HepG2 (cell line): ENCODE data around the gene RSPH1.

Experiments
- NCOA2 ChIP-seq: sonication (generic); formaldehyde crosslinking; IDR thresholded peaks from 2 replicates; pipeline ENCODE4 v1.8.0; 2022; ENCODE audit warnings: inconsistent platforms
- ZNF207 ChIP-seq: fragments of 450-650 bp; IDR thresholded peaks from 2 replicates; pipeline ENCODE4 v1.6.1; 2016; ENCODE audit warnings: antibody characterized with exemption, borderline replicate concordance
- TF ChIP-seq, protein P1 (sequence below): sonication (generic); formaldehyde crosslinking; IDR thresholded peaks from 2 replicates; pipeline ENCODE4 v1.4.0; 2020; ENCODE audit warnings: mild to moderate bottlenecking, missing genetic modification reagents
- TF ChIP-seq, protein P2 (sequence below): sonication (generic); formaldehyde crosslinking; IDR thresholded peaks from 2 replicates; pipeline ENCODE4 v1.5.0; 2020; ENCODE audit warnings: mild to moderate bottlenecking, missing genetic modification reagents, moderate library complexity

DNA sequence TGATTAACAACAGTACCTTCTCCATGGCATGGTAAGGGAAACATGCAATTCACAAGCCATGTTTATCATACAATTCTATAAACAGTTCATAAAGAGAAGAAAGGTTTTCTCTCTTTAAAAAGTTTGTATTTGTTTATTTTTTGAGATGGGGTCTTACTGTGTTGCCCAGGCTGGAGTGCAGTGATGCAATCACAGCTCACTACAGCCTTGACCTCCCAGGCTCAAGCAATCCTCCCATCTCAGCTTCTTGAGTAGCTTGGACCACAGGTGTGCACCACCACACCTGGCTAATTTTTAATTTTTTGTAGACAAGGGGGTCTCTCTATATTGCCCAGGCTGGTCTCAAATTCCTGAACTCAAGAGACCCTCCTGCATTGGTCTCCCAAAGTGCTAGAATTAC is 45.6 kb upstream of the RSPH1 start:
- TF ChIP-seq, protein P1, sequence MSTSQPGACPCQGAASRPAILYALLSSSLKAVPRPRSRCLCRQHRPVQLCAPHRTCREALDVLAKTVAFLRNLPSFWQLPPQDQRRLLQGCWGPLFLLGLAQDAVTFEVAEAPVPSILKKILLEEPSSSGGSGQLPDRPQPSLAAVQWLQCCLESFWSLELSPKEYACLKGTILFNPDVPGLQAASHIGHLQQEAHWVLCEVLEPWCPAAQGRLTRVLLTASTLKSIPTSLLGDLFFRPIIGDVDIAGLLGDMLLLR (CRISPR knock-in tag): no peak
- TF ChIP-seq, protein P2, sequence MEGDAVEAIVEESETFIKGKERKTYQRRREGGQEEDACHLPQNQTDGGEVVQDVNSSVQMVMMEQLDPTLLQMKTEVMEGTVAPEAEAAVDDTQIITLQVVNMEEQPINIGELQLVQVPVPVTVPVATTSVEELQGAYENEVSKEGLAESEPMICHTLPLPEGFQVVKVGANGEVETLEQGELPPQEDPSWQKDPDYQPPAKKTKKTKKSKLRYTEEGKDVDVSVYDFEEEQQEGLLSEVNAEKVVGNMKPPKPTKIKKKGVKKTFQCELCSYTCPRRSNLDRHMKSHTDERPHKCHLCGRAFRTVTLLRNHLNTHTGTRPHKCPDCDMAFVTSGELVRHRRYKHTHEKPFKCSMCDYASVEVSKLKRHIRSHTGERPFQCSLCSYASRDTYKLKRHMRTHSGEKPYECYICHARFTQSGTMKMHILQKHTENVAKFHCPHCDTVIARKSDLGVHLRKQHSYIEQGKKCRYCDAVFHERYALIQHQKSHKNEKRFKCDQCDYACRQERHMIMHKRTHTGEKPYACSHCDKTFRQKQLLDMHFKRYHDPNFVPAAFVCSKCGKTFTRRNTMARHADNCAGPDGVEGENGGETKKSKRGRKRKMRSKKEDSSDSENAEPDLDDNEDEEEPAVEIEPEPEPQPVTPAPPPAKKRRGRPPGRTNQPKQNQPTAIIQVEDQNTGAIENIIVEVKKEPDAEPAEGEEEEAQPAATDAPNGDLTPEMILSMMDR: no peak
- TF ChIP-seq NCOA2 (CRISPR knock-in tag) (no peak), ZNF207 (no peak)
